ENCODE measurements around the gene NFE2L2.

Gene NFE2L2

GRCh38 chr2:177302552-177302951 lies 38.0 kb upstream of the NFE2L2 start:
- FAIRE-seq (no peak), DNase-seq (ENCODE audit: insufficient read length, low spot score) (no peak)
- TF ChIP-seq CTCF (IDR thresholded peaks at IDR 0.05; ENCODE audit: insufficient read depth, missing control alignments): no peak

- FAIRE-seq (no peak), DNase-seq (ENCODE audit: insufficient read length, low spot score) (no peak)
- TF ChIP-seq CTCF (IDR thresholded peaks at IDR 0.05; ENCODE audit: insufficient read depth, missing control alignments): no peak
Measured at GRCh38 chr2:177298191-177298590, 33.7 kb upstream of the NFE2L2 start.

- TF ChIP-seq CTCF (IDR thresholded peaks at IDR 0.05; ENCODE audit: insufficient read depth, missing control alignments): peak; percentile 44
- no peak for DNase-seq (ENCODE audit: insufficient read length, low spot score)
- FAIRE-seq: no peak
Measured at GRCh38 chr2:177296040-177296439, 31.5 kb upstream of the NFE2L2 start.

GRCh38 chr2:177295484-177295883 lies 31.0 kb upstream of the NFE2L2 start:
- DNase-seq (ENCODE audit: insufficient read length, low spot score) (no peak), FAIRE-seq (no peak)
- TF ChIP-seq CTCF (IDR thresholded peaks at IDR 0.05; ENCODE audit: insufficient read depth, missing control alignments): no peak

- TF ChIP-seq CTCF (IDR thresholded peaks at IDR 0.05; ENCODE audit: insufficient read depth, missing control alignments): no peak
- no peak for DNase-seq (ENCODE audit: insufficient read length, low spot score)
- FAIRE-seq: no peak
Measured at GRCh38 chr2:177291701-177292100, 27.2 kb upstream of the NFE2L2 start.

- DNase-seq (ENCODE audit: insufficient read length, low spot score) (no peak), FAIRE-seq (no peak)
- TF ChIP-seq CTCF (IDR thresholded peaks at IDR 0.05; ENCODE audit: insufficient read depth, missing control alignments): no peak
Measured at GRCh38 chr2:177289824-177290628, 25.5 kb upstream of the NFE2L2 start.

- no peak for TF ChIP-seq CTCF (IDR thresholded peaks at IDR 0.05; ENCODE audit: insufficient read depth, missing control alignments)
- FAIRE-seq (no peak), DNase-seq (ENCODE audit: insufficient read length, low spot score) (no peak)
Measured at GRCh38 chr2:177287814-177288213, 23.3 kb upstream of the NFE2L2 start.

Data from D721Med (cell line).